ENCODE measurements around the gene PTPRD.
A peak's percentile ranks its signal among the peaks of the same experiment; 100 is the strongest.
"Not testable (repeated sequence)": the region's sequence is repeated elsewhere in the genome, so short reads cannot be mapped to it uniquely, and the experiment has no call there.

Gene PTPRD

DNA sequence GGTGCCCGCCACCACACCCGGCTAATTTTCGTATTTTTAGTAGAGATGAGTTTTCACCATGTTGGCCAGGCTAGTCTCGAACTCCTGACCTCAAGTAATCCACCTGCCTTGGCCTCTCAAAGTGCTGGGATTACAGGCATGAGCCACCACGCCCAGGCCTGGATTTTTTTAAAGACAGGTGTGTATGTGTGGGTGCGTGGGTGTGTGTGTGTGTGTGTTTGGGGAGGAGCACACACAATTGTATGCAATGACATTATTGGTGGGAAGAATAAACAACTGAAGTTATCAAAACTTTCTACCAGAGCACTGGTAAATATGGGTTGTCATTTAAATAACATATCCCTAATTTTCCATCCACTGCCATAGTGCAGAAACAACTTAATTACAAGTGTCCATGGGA is 1915.2 kb downstream of the PTPRD start:
- DNase-seq = not testable (repeated sequence)

DNA sequence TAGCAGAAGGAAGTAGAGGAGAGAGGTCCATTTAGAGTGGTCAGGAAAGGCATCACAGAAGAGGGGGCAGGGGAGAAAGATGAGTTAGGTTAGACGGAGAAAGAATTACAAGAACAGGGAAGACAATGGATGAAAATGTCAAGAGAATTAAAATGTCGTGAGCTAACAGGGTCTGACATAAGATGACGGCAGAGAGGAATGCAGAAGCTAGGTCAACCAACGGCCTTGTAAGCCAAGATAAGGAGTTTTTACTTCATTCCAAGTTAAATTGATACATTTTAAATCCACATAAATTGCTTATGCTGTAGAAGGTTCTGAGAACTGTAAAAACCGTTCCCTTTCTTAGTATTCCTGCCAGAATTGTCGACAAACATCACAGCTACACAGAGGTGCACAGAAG is 1916.3 kb downstream of the PTPRD start:
- no peak for DNase-seq

DNA sequence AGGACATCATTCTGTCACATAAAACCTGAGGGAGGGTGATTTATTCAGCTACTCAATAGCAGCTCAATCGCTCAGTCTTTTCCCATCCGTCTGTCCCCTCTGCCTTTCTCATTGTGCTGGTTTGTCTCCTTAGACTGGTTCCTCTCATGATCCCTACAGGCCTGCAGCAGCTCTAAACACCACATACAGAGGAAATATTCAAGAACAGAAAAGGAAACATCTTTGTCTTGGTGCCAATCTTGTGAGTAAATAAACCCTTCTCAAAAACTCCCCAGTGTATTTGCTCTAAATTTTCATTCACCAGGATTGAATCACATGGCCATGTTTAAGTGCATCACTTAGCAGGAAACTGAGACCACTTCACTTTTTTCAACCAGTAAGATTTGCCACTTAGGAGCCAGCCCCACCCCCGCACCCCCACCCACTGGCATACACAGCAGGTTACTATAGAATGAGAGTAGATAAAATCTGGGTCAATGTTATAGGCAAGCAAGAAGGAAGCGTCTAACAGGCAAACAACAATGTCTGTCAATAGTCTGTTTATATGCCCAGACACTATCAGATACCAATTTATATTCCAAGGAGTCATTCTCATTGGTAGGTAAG is 1917.7 kb downstream of the PTPRD start:
- DNase-seq = no peak

DNA sequence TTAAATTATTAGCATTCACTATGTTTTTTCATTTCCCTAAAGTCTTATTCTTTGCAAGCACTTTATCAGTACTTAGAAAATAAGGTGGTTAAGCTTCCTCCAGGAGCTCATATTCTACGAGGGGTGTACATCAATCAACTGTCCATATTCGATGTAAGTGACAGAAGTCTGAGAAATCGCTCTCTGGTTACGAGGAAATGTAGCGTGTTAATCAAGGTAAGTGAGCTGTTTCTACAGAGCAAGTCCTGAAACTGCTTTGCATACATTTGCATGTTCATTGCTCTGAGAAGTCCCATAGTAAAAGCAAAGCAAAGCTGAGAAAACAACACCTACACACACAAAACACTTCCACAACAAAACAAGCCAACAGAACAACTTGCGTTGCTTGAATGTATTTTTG is 1919.3 kb downstream of the PTPRD start:
- DNase-seq = no peak

DNA sequence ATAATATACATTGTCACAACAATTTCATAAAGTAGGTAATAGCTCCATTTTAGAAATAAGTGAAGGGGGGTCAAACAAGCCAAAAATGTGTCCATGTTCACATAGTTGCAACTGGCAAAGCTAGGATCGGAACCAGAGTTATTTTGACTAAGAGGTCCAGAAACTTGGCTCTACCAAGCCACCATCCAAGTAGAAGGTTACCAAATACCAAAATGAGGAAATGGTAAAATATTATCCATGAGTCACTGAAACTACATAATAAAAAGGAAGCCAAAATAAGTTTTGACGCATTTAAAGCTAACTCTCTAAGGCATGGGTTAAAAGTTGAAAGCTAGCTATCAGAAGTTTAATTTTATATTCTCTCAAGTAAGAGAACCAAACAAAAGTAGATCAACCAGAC is 1926.3 kb downstream of the PTPRD start:
- DNase-seq = no peak

DNA sequence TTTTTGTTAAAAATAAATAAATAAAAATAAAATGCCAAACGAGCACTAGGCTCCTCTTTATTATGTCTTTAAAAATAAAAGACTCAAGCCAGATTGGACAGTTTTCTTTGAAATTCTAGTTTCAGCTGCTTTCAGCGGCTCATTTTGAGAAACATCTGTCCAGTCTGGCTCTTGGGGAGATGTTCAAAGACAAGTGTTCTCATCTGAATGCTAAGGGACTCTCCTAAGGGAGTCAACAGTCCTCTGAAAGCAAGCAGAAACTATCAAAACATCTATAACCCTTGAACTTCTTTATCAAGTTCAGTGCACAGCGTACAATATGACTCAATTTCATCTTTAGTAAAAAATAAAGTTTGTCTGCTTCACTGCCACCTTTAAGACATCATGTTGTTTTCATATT is 1927.0 kb downstream of the PTPRD start:
- no peak for DNase-seq

DNA sequence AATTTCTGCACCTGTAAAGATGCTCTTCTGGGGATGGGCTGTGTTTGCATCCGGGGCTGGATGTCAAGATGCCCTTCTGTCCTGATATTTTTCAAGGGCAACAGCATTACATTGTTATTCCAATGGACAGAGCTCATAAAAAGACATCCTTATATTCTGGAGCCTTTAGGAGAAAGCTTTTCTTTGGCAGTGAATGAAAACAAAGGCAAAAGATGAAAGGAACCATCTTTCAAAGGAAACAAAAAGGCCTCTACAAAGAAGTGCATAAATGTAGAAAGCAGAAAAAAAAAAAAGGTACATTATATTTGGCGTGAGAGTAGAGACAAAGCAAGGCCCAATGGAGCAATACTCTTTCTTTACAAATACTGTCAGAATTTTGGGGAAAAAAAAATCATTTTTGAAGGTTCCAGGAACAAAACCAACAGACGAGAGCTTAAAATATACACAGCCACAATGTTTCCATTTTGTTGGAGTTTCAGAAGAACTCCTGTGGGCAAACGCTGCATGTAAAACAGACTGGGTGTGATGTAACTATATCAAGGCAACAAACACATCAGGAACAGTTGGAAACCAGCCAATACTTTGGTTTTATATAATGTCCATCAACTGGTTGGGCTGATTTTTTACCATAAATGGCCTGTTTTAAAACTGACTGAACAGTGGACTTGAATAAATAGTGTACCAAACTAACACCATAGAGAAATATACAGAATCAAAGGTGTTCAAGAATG is 1927.7 kb downstream of the PTPRD start:
- no peak for DNase-seq

DNA sequence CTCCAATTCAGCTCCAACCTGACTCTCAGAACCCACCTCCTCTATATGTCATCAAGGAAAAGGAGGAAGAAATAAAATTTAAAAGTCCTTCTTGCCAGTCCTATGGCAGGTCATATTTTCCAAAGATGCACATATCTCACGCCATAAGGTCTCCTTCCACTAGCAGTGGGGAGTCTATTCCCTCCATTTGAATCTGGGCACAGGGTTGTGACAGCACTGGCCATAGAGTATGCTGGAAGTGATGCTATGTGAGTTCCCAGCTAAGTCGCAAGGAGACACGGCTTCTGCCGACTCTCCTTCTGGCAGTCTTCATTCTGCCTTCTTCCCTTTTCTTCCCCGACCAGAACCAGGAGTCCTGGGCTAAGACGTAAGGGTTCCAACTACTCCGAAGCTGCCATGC is 1929.3 kb downstream of the PTPRD start:
- DNase-seq = no peak

DNA sequence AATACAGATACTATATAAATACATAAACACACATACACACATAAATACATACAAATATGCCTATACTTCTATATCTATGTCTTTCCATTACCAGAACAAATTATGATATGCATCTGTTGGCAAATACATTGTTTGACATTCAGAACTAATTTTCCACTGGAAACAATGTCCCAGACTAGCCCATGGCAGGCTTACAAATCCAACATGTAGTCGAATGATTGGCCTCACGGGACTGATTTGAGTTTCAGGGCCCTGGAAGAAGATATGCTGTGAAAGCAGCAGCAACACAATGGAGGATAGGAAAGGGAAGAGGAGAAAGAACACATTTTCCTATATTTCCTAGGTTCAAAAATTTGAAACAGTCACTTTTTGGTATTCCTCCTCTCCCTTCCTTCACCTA is 1932.1 kb downstream of the PTPRD start:
- DNase-seq = no peak

DNA sequence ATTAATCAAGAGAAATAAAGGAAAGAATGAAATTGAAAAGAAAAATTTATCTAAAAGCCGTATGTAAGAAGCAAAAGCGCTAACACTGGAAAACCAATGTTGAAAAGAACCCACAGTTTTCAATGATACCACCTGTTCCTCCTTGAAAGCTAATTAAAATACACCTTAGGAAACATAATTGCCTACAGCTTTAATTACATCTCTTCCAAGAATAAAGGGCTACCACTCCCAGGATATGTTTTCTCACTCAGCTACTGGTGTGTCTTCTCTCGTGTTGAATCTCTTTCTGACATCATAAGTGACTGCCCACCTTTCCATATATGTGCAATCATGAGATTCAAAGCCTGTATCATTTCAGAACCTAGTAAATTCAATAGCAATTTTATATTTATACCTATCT is 1932.6 kb downstream of the PTPRD start:
- no peak for DNase-seq

DNA sequence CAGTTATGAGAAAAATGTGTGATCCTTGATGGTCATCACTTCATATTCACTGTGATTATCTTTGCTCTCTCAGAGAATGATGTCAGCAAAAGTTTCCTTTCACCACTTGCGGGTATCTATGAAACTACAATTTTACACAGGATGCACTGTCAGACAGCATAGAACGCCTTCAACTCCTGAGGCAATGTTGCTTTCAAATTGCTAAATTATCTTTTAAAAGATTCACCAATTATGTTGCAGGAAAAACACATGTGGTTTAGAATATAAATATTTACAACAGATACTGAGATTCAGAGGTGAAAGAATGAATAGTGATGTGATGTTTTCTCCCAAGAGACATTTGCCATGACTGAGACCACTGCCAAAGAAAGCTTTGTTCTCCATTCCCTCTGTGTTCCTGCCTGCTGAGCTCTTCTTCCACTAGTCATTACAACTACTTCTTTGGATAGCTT is 1933.4 kb downstream of the PTPRD start:
- DNase-seq = no peak

DNA sequence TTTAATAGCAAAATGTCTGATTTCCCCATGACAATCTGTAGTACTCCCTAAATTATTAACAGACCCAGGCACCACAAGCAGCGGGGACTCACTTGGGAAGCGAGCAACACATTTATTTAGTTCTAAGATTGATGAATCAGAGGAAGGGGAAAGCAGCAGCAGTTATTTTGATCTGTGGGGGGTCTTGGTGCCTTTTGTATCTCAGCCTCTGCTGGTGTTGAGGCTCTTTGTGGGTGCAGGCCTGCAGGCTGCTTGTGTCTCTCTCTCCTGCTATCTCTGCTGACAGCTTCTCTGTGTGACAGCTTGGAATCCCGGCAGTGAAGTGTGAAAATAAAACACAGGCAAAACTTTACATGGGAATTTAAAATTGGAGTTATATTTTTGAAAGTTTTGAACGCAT is 1935.1 kb downstream of the PTPRD start:
- no peak for DNase-seq

DNA sequence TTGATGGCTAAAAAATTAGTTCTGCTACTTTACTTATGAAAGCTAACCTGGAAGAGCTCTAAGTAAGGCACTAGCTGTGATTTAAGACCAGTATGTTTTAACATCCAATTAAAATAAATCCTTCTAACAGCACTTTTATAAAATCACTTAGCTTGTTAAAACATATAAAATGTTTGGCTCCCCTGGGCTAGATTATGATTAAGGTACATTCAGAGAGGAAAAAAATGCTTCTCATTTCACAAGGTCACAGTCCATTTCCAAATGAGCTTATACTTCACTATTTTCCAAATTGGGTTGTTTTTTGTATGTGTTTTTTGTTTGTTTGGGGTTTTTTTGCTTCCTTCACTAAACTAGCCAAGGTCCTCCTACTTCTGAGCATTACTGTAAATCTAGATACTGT is 1938.3 kb downstream of the PTPRD start:
- no peak for DNase-seq

DNA sequence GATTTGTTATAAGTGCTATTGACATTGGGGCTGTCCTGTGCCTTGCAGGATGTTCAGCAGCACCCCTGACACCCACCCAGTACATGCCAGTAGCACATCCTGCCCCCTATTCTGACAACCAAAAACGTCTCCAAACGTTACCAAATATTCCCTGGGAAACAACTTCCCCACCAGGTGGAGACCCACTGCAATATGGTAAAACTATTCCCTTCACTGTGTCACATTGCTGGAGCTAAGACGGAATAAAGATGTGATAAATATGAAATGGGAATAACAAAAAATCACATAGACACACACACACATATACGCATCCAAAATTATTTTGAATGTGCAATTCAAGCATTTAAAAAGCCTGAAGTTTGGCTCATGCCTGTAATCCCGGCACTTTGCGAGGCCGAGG is 1939.0 kb downstream of the PTPRD start:
- no peak for DNase-seq

DNA sequence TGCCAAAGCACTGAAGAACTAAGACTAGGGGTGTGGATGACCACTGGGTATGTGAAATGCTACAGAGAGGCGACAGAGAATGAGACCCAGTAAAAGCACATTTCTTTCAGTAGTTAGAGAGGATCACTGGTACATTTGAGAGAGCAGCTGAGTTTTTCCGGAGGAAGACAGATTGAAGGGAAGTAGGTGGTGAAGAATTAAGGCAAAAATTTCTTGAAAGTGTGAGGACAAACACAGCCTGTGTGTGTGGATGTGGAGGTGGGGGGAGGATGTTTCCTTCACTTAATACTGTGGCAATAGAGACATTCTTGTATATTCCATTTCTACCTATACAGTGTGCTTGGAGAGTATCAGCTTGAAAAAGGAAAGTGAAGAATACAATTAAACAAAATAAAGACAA is 1942.1 kb downstream of the PTPRD start:
- DNase-seq = no peak

DNA sequence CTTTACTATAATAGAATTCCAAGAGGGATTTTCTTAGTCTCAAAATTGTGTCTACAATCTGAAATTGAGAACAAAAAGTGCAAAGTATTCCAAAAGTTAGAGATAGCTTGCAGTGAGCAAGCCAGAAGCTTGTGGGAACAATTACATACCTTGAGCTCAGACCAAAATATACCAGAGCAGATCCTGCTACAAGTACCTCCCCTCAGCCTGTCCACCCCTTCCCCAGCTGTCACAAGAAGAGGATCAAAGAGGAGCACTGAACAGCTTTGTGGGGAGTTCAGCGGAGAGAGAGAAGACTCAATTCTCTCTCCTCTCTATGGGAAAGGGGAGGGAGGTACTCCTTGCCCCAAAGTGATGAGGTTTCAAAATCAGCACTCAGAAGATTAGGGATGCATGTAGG is 1944.1 kb downstream of the PTPRD start:
- DNase-seq = no peak

DNA sequence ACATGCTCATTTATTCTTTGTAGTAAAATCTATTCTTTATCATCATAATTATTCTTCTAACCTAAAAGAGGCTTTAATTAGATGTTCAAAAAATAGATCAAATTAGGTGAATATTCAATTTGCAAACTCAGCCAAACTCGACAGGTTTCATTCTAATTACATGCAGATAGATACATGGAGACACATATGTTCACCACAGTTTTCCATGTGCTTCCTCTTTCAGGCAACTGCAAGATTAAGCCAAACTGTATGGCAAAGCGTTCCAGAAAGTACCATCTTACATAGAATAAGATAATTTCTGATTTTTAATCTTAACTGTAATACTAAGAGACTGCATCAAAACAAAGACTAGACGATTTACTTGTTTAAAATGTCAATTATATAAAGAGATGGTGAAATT is 1944.6 kb downstream of the PTPRD start:
- DNase-seq = no peak

DNA sequence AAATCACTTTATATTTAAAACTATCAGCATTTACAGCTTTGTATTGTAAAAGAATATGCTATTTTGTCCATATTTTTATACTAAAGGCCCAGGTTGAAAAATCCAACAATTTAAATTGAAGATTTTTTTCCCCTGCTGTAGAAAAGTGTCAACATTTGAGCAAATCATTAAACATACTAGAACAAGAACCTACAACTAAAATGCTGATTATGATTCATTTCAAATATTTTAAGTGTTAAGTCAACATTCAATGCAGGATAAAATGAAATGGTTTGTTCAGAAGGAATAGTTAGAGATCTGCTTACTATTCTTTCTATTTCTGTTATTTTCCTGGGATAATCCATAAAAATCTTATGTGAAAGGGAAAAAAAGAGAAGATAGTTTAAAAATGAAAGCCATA is 1946.7 kb downstream of the PTPRD start:
- no peak for DNase-seq

DNA sequence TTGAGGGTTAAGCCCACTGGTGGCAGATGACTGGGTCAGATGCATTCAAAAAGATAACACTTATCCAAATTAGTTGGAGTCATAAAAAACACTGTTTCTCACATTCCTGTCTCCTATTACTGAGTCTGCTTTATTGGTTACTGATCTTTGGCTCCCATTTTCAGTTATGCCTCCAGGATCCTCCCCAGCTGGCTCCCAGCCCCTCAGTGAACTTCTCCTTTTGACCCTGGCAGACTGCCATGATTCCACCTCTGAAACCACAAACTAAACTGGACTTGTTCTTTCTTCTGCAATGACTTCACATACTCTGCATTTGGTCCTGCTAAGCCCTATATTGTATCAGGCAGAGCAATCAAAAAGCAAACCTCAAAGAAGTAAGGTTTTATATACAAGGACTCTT is 1952.4 kb downstream of the PTPRD start:
- DNase-seq = peak in 1 of 2 donors; percentile 10

DNA sequence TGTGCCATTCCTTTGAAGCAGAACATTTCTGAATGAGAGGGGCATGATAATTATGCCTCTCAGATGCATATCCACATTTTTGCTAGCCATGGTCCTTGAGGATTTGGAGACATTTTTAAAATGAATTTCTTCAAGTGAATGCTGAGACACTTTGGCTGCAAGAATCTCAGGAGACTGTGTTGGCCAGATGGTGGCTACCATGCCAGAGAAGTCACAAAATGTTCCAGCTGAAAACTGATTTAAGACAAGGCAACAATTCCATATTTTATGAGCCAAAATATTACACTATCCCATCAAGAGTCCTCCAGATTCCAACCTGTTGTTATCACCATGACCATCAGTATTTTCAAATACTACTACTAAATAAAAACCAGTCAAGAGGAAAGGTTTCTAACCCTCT is 1953.7 kb downstream of the PTPRD start:
- DNase-seq = no peak

DNA sequence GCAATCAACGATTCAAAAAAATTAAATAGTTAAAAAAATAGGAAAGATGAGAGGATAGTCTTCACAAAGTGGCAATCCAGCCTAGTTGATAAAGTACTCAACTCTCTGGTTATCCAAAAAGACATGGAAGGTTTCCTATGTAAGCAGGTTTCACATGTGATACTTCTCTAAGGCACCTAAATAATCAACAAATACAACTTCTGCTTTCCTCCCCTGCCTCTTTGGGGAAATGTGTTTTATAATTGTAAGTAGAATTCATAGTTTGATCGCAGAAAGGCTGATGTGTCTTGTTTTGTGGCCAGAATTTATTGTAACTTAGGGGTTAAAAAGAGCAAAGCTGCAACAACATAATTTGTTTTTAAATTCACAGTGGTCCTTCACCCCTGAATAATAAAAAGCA is 1957.7 kb downstream of the PTPRD start:
- DNase-seq = no peak

DNA sequence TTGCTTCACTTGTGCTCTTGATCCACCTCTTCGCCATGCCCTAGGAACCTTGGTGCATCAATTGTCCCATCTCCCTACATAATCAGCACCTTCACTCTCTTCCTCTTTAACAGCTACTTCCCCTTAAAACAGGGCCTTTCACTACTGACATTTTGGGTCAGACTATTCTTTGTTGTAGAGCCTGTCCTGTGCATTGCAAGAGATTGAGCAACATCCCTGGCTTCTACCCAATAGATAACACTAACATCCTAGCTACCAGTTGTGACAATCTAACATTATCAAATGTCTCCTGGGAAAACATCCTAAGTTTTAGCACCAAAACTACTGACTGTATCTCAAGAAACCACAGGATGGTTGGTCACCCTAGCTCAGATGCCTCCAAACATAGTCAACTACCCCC is 1958.9 kb downstream of the PTPRD start:
- no peak for DNase-seq

DNA sequence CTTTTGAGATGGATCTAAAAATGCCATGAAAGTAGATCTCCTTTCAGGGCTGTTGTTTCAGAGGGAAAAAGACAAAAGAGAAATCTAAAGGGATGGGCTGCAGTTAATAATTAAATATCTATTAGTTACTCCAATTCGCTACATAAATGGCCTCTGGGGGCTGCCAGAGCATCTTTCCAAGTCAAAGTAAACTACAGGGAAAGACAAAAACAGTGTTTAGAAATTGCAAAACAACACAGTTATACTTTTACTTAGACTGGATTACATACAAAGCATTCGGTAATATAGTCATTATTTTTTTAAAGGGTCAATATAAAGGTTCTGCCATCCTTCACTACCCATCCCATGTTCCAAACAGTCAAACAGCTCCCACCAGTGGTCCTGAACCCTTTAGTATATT is 1959.7 kb downstream of the PTPRD start:
- no peak for DNase-seq

DNA sequence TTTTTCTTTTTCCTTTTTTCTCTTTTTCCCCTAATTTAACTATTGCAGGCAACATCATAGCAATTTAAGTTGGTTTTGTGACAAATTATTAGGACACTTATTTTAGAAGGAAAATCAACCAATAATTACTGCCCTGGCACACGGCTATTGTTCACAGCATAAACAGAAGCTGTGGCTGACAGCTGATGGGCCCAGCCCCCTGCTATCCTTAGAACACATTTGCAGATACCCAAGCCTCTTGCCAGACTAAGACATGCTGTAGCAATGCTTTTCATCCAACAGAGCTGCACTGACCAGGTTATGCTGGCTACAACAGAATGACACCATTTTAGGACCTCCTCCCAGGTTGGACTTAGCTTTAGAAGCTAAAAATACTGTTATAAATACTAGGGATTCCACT is 1960.5 kb downstream of the PTPRD start:
- DNase-seq = no peak

DNA sequence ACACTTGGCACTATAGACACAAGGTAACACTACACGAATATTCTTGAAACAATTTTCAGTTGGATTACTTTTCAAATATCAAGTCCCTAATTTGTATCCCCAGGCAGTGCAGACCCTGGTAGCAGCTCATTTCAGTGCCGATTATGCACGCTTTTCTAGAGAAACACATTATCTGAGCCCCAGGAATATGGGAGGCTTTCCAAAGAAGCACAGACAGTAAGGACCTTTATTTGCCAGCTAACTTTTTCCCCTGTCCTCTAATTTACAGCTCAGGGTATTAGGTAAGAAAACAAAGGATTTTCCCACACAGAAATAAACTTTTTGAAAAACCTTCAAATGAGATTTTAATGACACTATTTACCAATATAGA is 1961.0 kb downstream of the PTPRD start:
- DNase-seq = no peak
